WTC11 (cell line): Measurements from ENCODE around the gene CLCF1. TPM values are rescaled to one million over a fixed set of nuclear protein-coding genes. Genes with fewer than 3 reads are reported as not detected.

ENCODE experiments used
- ARID4B ChIP-seq: sonication (generic); formaldehyde crosslinking; IDR thresholded peaks from 2 replicates; pipeline ENCODE4 v1.8.0; 2023; ENCODE audit warnings: missing genetic modification reagents, mild to moderate bottlenecking, borderline replicate concordance
- CBFB ChIP-seq: sonication (generic); formaldehyde crosslinking; IDR thresholded peaks from 2 replicates; pipeline ENCODE4 v1.8.1; 2022; ENCODE audit warnings: mild to moderate bottlenecking, low read depth, missing genetic modification reagents
- CREM ChIP-seq: sonication (generic); formaldehyde crosslinking; IDR thresholded peaks from 2 replicates; pipeline ENCODE4 v1.8.1; 2022; ENCODE audit warnings: mild to moderate bottlenecking, missing genetic modification reagents, moderate library complexity
- EMX1 ChIP-seq: fragments of 250-450 bp; sonication (Bioruptor Pico); IDR thresholded peaks from 2 replicates; pipeline ENCODE4 v1.8.0; 2021; ENCODE audit warnings: mild to moderate bottlenecking
- ETV6 ChIP-seq: sonication (generic); formaldehyde crosslinking; IDR thresholded peaks from 2 replicates; pipeline ENCODE4 v1.8.1; 2022; ENCODE audit warnings: mild to moderate bottlenecking, missing genetic modification reagents
- FOXK1 ChIP-seq: sonication (generic); formaldehyde crosslinking; IDR thresholded peaks from 2 replicates; pipeline ENCODE4 v1.8.0; 2022; ENCODE audit warnings: mild to moderate bottlenecking, moderate library complexity, missing genetic modification reagents
- FOXP1 ChIP-seq: sonication (generic); formaldehyde crosslinking; IDR thresholded peaks from 2 replicates; pipeline ENCODE4 v1.8.0; 2022; ENCODE audit warnings: missing genetic modification reagents, mild to moderate bottlenecking, moderate library complexity, borderline replicate concordance
- IRF1 ChIP-seq: sonication (generic); formaldehyde crosslinking; IDR thresholded peaks from 2 replicates; pipeline ENCODE4 v1.8.0; 2023; ENCODE audit warnings: missing genetic modification reagents
- MXD4 ChIP-seq: fragments of 250-450 bp; sonication (Bioruptor Pico); IDR thresholded peaks from 2 replicates; pipeline ENCODE4 v1.8.0; 2021; ENCODE audit warnings: mild to moderate bottlenecking, moderate library complexity, borderline replicate concordance
- MYBL2 ChIP-seq: sonication (generic); formaldehyde crosslinking; IDR thresholded peaks from 2 replicates; pipeline ENCODE4 v1.8.1; 2023; ENCODE audit warnings: mild to moderate bottlenecking, moderate library complexity, missing genetic modification reagents
- NFATC4 ChIP-seq: fragments of 250-450 bp; sonication (Bioruptor Pico); IDR thresholded peaks from 2 replicates; pipeline ENCODE4 v1.9.0; 2021; ENCODE audit warnings: mild to moderate bottlenecking
- NFYB ChIP-seq: sonication (generic); formaldehyde crosslinking; conservative IDR thresholded peaks from 2 replicates; pipeline ENCODE4 v1.8.0; 2022; ENCODE audit warnings: low read depth, missing genetic modification reagents
- NR1H2 ChIP-seq: sonication (generic); formaldehyde crosslinking; IDR thresholded peaks from 2 replicates; pipeline ENCODE4 v1.9.0; 2021; ENCODE audit warnings: mild to moderate bottlenecking, moderate library complexity, missing genetic modification reagents
- PRRX2 ChIP-seq: fragments of 250-450 bp; sonication (Bioruptor Pico); IDR thresholded peaks from 2 replicates; pipeline ENCODE4 v1.8.0; 2021; ENCODE audit warnings: mild to moderate bottlenecking
- SMAD3 ChIP-seq: sonication (generic); formaldehyde crosslinking; IDR thresholded peaks from 2 replicates; pipeline ENCODE4 v1.8.0; 2022; ENCODE audit warnings: missing genetic modification reagents, mild to moderate bottlenecking, borderline replicate concordance
- TEAD4 ChIP-seq: sonication (generic); formaldehyde crosslinking; IDR thresholded peaks from 2 replicates; pipeline ENCODE4 v1.8.0; 2022; ENCODE audit warnings: mild to moderate bottlenecking, missing genetic modification reagents
- ZBTB21 ChIP-seq: sonication (generic); formaldehyde crosslinking; IDR thresholded peaks from 2 replicates; pipeline ENCODE4 v1.8.1; 2023; ENCODE audit warnings: mild to moderate bottlenecking, missing genetic modification reagents, borderline replicate concordance
- ZNF317 ChIP-seq: sonication (generic); formaldehyde crosslinking; IDR thresholded peaks from 2 replicates; pipeline ENCODE4 v1.8.1; 2023; ENCODE audit warnings: low read depth, mild to moderate bottlenecking, moderate library complexity, missing genetic modification reagents, borderline replicate concordance
- ZNF423 ChIP-seq: fragments of 250-450 bp; sonication (Bioruptor Pico); IDR thresholded peaks from 2 replicates; pipeline ENCODE4 v2.1.2; 2022; ENCODE audit warnings: mild to moderate bottlenecking, moderate library complexity
- ZNF532 ChIP-seq: fragments of 250-450 bp; sonication (Bioruptor Pico); IDR thresholded peaks from 2 replicates; pipeline ENCODE4 v1.9.0; 2021; ENCODE audit warnings: mild to moderate bottlenecking, borderline replicate concordance
- ZNF671 ChIP-seq: fragments of 250-450 bp; sonication (Bioruptor Pico); IDR thresholded peaks from 2 replicates; pipeline ENCODE4 v1.8.0; 2021; ENCODE audit warnings: mild to moderate bottlenecking
- total RNA-seq: library from RNA; stranded (reverse); gene quantifications from 3 replicates; pipeline ENCODE4 v1.2.3, GENCODE V29; 2021
- TF ChIP-seq, protein P1 (sequence below): sonication (generic); formaldehyde crosslinking; IDR thresholded peaks from 2 replicates; pipeline ENCODE4 v1.8.1; 2023; ENCODE audit warnings: mild to moderate bottlenecking, missing genetic modification reagents, moderate library complexity
- TF ChIP-seq, protein P2 (sequence below): fragments of 250-450 bp; sonication (Bioruptor Pico); IDR thresholded peaks from 2 replicates; pipeline ENCODE4 v1.9.0; 2021; ENCODE audit warnings: moderate library complexity, mild to moderate bottlenecking, inconsistent platforms, borderline replicate concordance
- TF ChIP-seq, protein P3 (sequence below): fragments of 250-450 bp; sonication (Bioruptor Pico); IDR thresholded peaks from 2 replicates; pipeline ENCODE4 v1.8.0; 2021; ENCODE audit warnings: mild to moderate bottlenecking
- TF ChIP-seq, protein P4 (sequence below): fragments of 250-450 bp; sonication (Bioruptor Pico); IDR thresholded peaks from 2 replicates; pipeline ENCODE4 v1.9.0; 2021; ENCODE audit warnings: mild to moderate bottlenecking

The CLCF1 gene
- total RNA-seq, 1 experiment from 2014 or later = 0.92 TPM

DNA sequence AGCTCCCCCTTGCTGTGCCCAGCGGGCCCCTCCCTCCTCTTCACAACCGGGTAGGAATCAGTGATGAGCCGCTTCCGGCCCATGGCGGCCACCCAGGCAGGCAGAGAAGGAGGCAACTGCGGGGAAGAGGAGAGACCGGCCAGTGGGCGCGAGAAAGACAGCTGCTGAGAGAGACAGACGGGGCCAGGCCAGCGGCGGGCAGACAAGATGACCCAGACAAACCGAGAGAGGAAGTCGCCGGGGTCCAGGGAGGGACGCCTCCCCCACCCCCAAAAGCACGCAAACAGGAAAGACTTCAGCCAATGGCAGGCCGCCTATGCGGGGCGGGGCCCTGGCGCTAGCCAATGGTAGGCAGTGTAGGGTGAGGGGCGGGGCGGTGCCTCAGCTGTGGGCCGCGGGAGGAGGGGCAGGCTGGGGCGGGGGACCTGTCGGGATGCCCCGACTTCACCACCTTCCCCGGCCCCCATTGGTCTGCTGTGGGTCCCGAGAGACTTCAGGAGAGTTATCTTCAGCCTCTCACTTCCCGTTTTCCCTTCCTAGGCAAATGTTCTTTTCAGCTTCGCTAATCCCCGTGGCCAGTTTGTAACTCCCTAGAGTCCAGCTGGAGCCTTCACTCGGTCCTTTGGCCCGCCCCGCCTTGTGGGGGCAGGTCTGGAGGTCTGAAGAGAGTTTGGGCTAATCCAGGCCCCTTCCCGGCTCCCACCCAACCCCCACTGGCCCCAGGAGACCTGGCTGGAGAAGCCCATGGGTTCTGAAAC lies 19.9 kb downstream of the CLCF1 start, which contains the start of gene POLD4 (continued):
- TF ChIP-seq NFATC4 (CRISPR knock-in tag) = no peak
- TF ChIP-seq TEAD4 (CRISPR knock-in tag) = no peak
- no peak for TF ChIP-seq CBFB (CRISPR knock-in tag)
- no peak for TF ChIP-seq MXD4 (CRISPR knock-in tag)
- TF ChIP-seq, protein P1, sequence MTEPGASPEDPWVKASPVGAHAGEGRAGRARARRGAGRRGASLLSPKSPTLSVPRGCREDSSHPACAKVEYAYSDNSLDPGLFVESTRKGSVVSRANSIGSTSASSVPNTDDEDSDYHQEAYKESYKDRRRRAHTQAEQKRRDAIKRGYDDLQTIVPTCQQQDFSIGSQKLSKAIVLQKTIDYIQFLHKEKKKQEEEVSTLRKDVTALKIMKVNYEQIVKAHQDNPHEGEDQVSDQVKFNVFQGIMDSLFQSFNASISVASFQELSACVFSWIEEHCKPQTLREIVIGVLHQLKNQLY = no peak
- TF ChIP-seq PRRX2 = no peak
- no peak for TF ChIP-seq ZNF317
- TF ChIP-seq, protein P2, sequence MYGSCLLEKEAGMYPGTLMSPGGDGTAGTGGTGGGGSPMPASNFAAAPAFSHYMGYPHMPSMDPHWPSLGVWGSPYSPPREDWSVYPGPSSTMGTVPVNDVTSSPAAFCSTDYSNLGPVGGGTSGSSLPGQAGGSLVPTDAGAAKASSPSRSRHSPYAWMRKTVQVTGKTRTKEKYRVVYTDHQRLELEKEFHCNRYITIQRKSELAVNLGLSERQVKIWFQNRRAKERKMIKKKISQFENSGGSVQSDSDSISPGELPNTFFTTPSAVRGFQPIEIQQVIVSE = no peak
- TF ChIP-seq ARID4B (CRISPR knock-in tag) = peak; percentile 39; the same call in 1 of the 2 replicates
- no peak for TF ChIP-seq IRF1 (CRISPR knock-in tag)
- TF ChIP-seq, protein P3, sequence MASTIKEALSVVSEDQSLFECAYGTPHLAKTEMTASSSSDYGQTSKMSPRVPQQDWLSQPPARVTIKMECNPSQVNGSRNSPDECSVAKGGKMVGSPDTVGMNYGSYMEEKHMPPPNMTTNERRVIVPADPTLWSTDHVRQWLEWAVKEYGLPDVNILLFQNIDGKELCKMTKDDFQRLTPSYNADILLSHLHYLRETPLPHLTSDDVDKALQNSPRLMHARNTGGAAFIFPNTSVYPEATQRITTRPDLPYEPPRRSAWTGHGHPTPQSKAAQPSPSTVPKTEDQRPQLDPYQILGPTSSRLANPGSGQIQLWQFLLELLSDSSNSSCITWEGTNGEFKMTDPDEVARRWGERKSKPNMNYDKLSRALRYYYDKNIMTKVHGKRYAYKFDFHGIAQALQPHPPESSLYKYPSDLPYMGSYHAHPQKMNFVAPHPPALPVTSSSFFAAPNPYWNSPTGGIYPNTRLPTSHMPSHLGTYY = no peak
- TF ChIP-seq CREM (CRISPR knock-in tag) = no peak
- no peak for TF ChIP-seq ZNF671 (CRISPR knock-in tag)
- TF ChIP-seq ZNF532 (CRISPR knock-in tag) = no peak
- TF ChIP-seq FOXK1 (CRISPR knock-in tag) = peak; percentile 62; the same call in 1 of the 2 replicates
- TF ChIP-seq ZBTB21 (CRISPR knock-in tag) = no peak
- no peak for TF ChIP-seq EMX1 (CRISPR knock-in tag)
- TF ChIP-seq MYBL2 (CRISPR knock-in tag) = no peak
- peak; percentile 74 for TF ChIP-seq NFYB (CRISPR knock-in tag)
- no peak for TF ChIP-seq SMAD3 (CRISPR knock-in tag)
- TF ChIP-seq ZNF423 = peak; percentile 21; the same call in 1 of the 2 replicates
- TF ChIP-seq, protein P4, sequence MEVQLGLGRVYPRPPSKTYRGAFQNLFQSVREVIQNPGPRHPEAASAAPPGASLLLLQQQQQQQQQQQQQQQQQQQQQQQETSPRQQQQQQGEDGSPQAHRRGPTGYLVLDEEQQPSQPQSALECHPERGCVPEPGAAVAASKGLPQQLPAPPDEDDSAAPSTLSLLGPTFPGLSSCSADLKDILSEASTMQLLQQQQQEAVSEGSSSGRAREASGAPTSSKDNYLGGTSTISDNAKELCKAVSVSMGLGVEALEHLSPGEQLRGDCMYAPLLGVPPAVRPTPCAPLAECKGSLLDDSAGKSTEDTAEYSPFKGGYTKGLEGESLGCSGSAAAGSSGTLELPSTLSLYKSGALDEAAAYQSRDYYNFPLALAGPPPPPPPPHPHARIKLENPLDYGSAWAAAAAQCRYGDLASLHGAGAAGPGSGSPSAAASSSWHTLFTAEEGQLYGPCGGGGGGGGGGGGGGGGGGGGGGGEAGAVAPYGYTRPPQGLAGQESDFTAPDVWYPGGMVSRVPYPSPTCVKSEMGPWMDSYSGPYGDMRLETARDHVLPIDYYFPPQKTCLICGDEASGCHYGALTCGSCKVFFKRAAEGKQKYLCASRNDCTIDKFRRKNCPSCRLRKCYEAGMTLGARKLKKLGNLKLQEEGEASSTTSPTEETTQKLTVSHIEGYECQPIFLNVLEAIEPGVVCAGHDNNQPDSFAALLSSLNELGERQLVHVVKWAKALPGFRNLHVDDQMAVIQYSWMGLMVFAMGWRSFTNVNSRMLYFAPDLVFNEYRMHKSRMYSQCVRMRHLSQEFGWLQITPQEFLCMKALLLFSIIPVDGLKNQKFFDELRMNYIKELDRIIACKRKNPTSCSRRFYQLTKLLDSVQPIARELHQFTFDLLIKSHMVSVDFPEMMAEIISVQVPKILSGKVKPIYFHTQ = no peak
- no peak for TF ChIP-seq ETV6 (CRISPR knock-in tag)
- TF ChIP-seq FOXP1 (CRISPR knock-in tag) = no peak
- TF ChIP-seq NR1H2 (CRISPR knock-in tag) = no peak
